SIG-M5 treated with dmso at 0.1 percent for 504 hours (cell line): Measurements from ENCODE around the gene TRMT2A.
A peak's percentile ranks its signal among the peaks of the same experiment; 100 is the strongest.
"Not testable (repeated sequence)": the region's sequence is repeated elsewhere in the genome, so short reads cannot be mapped to it uniquely, and the experiment has no call there.

Source experiments
- DNase-seq: peaks from one replicate; lab custom pipeline; 2025; ENCODE audit not compliant: unreplicated experiment; lab: John Stamatoyannopoulos, UW

The TRMT2A gene

DNA sequence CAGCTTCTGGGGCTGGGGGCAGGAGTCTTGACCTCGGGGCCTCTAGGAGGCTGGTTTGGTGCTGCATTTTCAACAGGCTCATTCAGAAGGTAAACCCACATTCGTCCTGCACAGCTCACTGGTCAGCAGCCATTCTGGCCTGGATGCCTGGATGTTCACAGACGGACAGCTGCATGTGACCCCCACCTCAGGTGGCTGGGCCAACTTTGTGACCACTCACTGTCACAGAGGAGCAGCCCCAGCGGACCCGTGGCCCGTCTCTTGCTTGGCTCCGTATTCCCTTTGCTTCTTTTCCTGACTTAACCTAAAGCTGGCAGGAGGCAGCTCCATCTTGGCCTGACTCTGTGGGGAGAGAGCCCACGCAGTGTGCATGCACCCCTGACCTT, 28.8 kb downstream of the TRMT2A start:
- DNase-seq, result no peak

DNA sequence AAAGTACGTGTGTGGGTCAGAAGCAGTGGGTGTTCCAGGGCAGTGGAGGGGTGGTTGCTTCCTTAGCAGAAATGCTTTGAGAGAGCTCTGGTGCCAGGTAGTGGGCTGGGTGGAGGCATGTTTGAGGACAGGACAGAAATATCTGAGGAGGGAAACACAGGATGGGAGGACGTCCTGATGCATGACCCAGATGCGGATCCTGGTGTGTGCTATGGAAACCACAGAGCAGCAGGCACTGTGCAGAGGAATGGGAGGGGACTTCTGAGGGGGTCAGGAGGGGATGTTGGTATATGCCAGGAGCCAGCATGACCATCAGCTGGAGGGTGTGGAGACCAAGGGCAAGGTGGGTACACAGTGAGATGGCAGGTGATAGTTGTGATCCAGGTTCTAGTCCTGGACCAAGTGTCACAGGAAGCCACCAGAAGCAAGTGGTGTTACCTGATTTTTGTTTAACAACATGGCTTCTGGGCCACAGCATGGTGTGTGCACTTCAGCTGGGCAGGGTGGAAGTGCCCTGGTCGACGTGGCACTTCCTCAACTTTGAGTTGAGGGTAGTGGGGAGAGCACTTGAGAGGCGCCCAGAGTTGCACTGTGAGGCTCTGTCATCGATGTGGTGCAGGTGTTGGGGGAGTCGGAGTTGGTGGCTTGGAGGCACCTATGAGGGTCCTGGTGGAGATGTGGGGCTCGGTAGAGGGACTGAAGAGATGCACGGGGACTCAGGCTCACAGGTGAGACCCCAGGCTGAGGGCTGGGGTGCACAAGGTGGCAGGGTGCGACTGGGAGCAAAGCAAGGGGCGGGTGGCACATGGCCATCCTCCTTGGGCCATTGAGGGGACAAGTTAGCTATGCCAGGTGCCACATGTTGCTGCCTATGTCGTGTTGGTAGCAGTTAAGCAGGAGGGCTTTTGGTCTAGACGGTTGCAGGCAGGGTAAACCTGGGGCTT, 29.4 kb downstream of the TRMT2A start:
- DNase-seq, result no peak

DNA sequence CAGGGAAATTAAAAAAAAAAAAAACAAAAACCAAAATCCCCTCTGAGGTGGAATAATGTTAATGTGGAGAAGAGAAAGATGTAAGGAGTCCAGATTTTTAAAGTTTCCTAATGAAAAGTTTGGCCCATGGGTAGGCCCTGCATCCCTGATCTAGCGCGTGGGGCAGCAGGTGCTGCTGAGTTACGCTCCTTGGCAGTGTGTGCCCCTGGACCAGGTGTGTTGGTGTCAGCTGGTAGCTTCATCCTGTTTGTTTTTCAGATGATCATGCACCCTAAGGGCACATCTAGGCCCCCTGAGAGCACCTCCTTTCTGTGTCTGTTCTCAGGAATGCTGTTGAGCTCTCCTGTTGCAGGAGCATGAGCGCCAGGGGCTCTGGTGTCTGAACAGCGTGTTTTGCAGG, 30.3 kb downstream of the TRMT2A start:
- no peak for DNase-seq

DNA sequence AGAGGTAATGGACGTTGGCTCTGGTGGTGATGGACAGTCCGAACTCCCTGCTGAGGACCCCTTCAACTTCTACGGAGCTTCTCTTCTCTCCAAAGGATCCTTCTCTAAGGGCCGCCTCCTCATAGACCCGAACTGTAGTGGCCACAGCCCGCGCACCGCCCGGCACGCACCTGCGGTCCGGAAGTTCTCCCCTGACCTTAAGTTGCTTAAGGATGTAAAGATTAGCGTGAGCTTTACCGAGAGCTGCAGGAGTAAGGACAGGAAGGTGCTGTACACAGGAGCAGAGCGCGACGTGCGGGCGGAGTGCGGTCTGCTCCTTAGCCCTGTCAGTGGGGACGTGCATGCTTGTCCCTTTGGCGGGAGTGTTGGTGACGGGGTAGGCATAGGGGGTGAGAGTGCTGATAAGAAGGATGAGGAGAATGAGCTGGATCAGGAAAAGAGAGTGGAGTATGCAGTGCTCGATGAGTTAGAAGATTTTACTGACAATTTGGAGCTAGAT, 30.9 kb downstream of the TRMT2A start:
- no peak for DNase-seq

DNA sequence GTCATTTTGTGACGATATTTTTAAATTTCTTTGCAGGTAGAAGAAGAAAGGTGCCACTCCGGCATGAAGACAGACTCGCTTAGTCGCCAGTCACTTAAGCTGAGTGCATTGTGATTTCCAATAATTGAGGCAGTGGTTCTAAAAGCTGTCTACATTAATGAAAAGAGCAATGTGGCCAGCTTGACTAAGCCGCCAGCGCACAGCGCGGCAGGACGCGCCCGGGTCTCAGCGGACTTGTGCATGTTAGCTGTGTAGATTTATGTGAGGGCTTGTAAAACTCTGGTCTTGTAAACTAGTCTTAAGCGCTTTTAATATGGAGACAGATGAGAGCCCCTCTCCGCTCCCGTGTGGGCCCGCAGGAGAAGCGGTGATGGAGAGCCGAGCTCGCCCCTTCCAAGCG, 31.4 kb downstream of the TRMT2A start:
- DNase-seq, result no peak

DNA sequence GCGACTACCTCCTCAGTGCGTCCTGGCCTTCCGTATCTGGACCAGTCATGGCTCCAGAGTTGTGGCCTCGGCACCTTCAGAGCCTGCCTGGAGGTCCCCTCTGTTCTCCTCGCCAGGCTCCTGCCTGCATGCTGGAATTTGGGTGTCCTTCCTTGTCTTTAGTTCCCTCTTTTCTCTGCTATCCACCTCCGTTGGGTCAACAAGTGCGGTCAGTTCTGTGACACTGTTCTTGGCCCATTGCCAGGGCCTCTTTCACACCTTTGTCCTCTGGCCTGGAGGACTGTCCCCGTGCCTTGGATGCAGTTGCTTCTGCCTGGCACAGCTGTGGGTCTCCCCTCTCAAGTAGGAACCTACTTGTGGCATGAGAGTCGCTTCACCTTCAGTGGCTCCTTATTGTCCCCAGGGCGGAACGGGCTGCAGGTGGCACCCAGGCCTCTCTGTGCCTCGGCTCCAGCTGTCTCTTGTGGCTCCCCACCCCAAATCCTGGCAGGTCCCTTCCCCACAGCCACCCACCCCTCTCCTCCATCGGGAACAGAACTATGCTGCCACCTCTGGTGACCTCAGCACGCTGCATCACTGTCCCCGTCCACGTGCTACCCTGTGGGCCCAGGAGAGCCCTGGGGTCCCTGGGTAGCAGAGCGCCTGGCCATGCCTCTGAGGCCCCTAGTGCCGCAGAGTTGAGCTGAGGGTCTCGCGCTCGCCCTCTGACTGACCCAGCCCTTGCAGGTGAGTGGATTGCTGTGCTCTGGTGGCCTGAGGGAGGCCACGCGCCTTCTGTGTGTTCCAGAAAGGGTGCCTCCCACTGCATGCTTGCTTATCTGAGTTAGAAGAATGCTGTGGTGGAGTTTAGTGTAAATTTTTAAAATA, 32.2 kb downstream of the TRMT2A start:
- peak; percentile 16 for DNase-seq

DNA sequence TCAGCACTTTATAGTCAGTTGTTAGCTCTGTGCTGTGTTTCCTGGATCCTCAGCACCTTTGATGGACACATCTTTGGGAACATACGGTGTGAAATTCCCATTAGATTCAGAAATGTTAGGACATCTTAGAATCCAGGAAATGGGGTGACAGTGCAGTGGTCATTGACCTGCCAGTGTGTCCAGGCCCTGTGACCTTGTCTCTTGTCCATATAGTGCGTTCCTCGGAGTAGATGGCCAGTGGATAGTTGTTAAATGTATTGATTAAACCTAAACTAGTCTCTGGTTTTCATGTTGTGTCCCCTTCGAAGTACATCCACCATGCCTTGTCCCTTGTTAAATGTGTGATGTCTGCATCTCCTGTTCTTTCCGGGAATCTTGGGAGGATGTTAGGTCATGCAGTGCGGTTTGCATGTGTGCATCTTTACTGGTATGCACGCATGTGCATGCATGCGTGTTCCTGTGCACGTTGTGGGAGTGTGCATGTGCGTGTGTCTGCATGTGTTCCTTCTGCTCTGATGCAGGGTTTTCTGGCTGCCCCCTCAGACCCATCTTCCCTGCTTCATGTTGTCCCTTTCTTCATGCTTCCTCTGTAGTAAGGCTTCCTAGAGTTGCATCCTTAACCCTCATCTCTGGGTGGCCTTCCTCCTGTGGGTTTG, 33.0 kb downstream of the TRMT2A start:
- DNase-seq, result no peak

DNA sequence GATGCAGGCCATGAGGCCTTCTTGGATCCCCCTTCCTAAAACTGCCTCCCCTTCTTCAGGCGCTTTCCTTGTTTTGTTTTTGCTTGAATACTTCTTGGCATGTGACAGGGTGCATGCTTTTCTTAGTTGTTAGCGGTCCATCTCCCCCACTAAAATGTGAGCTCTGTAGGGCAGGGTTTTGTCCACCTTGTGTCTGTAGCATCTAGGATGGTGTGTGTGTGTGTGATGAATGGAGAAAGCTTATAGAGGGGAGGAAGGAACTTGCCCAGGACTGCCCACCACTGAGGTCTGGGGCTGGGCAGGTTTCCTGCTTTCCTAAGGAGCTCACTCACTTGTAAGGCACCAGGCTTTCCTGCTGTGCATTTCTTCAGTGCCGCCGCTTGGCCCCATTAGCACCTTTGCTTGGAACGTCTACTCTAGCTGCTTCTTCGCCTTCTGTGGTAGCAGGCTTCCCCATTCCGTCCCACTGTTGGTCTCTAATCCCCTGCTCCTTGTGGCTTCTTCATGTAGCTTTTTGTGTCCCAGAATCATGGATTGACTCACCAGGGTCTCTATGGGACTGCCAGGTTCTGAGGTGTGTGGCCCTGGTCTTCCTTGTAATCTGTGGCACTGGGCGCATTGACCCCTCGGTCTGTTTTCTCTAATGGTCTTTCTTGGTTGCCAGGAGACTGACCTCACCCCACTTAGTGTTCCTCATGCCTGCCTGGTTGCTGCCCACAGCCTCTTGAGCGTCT, 33.7 kb downstream of the TRMT2A start:
- no peak for DNase-seq

DNA sequence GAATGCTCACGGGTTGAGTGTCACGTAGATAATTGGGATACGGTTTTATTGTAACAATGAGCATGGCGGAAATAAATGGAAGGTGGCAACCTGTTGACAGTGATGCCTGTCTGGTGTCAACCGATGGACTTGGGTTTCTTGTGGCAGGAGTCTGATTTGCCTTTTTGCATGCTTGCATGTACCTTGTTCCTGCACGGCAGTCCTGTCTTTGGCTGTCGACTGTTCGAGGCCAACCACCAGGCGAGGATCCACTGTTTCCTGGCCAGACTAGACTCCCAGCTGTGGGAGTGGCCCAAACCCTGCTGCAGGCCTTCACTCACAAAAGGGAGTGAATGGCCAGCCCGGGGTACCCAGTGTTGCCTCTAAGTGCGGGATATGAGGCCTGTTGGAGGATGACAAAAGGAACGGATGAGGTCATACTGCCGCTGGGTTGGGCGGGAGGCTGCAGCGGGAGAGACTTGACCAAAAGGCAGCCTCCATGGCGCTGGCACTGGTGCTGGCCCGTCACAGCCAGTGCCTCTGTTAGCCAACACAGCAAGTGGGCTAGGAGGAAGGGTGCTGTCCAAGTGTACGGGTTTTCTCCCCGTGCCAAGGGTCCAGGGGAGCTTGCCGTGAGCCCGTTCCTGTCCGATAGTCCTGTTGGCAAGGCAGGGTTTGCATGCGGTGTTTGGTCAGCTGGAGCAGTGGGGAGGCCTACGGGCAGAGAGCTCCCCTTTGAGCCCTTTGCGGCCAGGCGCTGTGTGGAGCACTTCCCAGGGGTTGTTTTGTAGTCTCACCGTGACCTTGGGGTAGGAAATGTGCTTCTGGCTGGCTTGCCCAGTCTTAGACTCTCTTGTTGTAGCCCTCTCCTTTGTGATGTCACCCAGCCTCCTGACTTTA, 36.0 kb downstream of the TRMT2A start:
- DNase-seq, result no peak

DNA sequence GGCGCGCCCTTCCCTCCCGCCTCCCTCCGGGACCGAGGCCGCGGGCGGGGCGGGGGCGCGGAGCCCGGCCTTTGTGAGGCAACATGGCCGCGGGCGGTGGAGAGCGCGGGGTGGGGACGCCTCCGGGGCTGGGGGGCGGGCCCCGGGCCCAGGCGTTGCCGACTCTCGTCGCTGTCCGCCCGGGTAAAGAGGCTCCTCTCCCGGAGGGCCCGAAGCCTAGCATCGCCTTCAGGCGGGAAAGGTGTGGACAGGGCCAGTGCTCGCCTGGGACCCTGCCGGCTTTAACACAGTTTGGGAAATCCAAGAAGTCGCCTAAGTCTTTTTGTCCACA, 36.6 kb downstream of the TRMT2A start:
- DNase-seq, result peak; percentile 54

DNA sequence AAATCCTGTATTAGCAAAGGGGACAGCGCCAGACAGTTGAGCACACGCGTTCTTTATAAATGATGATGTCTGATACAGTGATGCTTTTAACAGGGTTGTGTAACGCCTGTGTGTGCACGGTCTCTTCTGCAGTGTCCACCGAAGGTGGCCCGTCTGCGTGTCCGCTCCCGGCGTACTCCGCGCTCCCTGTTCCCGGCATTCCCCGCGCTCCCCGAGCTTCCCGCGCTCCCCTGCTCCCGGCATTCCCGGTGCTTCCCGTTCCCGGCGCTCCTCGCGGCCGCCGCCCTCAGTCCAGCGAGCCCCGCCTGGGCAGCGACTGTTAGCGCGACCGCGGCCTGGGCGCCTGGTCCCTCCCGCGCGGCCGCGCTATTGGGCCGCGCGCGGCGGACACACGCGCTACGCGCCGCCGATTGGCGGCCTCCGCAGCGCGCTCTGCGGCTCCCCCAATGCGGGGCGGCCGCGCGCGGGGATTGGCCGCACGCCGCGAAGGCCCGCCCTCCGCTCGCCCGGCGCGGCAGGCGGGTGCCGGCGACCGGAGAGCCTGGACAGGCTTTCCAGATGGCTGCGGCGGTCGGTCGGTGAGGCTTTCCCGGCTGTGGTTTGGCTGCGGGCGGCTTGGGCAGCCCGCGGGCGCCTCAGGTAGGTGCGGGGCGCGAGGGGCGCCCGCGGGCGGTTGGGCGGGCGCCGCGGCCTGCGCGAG, 37.1 kb downstream of the TRMT2A start, which contains the start of gene DGCR8:
DGCR8 (plus strand) TSS at position 497 of the 700 bp plus-strand sequence. CDS start 5,723 bp downstream, outside the sequence.
- DNase-seq, result peak; percentile 84

DNA sequence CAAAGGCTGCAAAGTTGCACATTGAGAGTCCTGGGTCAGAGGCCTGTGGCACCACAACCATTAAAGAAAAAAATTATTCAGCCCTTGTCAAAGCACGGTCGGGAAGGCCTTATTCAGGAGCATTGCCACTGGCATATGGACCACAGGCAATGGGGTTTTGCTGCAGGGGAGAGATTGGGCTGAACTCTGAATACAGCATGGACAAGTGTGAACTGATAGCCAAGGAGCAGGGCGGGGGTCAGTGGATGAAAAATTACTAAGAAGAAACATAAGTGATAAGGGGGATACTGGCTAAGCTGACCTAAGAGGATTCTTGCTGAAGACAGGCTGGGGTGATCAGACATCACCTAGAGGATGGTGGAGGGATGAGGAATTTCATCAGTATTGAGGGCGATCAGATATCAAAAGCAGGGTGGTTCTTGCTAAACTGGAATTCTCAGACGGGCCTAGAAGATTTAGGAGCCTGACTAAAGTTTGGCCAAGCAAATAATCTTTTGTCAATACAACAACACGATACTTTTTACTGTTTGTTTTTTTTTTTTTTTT, 40.3 kb downstream of the TRMT2A start:
- DNase-seq, result no peak

DNA sequence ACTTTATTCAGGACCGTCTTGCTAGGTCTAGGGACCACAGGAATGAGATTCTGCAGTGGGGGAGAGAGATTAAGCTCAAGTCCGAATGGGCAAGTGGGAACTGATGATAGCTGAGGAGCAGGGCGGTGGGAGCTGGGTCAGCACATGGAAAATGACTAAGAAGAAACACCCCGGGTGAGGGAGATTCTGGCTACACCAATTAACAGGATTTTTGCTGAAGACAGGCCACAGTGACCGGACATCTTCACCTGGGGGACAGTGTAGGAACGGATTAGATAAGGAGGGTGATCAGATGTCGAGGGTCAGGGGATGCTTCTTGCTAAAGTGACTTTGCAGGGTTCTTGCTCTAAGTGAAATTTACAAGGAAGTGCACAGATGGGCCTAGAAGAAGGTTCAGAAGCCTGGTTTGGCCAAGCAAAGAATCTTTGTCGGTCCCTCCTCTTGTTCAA, 45.5 kb downstream of the TRMT2A start:
- no peak for DNase-seq

DNA sequence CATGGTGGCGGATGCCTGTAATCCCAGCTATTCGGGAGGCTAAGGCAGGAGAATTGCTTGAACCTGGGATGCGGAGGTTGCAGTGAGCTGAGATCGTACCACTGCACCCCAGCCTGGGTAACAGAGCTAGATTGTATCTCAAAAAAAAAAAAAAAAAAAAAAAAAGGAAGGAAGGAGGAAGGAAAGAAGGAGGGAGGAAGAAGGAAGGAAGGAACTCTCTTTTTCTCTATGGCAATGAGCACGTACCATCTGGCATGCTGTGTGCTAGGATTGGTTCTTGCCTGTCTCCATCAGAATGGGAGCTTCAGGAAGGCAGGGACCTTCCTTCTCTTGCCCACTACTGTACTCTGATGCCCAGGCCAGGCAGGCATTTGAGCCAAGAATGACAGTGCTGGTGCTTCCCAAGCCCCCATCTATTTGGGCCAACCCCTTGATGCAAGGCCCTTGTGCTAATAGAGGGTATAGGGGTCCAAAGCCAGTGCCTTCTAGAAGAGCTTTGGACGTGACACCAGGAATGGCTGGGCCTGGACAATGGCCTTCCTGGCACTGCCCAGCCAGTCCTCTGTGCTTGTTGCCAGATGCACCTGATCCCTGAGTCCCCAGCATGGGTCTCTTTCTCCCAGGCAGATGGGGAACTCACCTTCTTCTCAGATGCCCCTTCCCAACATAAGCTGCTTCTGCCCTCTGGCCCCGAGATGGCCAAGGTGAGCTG, 47.5 kb downstream of the TRMT2A start:
- no peak for DNase-seq

DNA sequence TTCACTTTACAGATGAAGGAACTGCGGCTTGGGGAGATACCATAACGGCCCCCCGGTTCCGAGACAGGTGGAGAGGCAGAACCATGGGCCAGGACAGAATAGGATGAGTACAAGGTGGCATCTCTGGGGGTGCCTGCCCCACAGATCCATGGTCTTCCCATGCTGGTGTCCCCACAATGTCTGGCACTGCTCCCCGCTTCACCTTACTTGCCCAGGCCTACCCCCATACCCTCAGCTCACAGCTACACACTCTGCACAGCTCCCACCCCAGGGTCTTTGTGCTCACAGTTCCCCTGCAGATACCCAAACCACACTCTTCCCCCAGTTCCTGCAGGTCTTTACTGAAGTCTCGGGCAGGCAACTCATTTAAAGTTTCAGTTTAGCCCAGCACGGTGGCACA, 48.4 kb downstream of the TRMT2A start:
- no peak for DNase-seq

DNA sequence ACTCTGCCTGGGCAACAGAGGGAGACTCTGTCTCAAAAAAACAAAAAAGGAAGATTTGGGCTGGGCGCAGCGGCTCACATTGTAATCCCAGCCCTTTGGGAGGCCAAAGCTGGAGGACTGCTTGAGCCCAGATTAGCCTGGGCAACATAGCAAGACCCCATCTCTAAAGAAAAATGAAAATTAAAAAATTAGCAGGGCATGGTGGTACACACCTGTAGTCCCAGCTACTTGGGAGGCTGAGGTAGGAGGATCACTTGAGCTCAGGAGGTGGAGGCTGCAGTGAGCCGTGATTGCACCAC, 49.7 kb downstream of the TRMT2A start:
- DNase-seq, result not testable (repeated sequence)

DNA sequence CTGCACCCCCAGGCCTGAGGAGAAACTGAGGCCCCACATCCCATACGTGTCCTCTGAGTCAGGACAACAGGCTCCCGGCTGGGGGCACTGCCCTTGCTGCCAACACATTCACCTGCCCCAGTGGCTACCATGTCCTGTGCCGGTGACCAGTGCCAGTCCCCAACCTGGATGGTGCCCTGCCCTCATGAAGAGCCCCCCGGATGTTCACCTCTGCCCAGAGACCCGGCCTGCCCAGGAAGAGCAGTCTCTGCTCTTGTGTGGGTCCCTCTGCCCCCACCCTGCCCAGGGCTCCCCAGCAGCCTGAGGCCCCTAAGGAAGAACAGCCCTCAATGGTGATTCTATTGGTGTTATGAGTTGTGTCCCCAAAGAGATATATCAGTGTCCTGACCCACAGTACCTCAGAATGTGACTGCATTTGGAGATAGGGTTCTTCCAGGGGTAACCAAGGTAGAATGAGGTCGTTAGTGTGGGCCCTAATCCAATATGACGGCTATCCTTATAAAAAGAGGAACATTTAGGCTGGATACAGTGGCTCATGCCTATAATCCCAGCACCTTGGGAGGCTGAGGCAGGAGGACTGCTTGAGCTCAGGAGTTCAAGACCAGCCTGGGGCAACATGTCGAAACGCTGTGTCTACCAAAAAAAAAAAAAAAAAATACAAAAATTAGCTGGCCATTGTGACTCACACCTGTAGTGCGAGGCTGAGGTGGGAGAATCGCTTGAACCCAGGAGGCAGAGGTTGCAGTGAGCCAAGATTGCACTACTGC, 50.2 kb downstream of the TRMT2A start:
- DNase-seq, result no peak
